Right kidney (tissue), 9 donors: ENCODE results near the gene KRTAP8-1.

Experiments
- DNase-seq: peaks from one replicate; pipeline ENCODE4 v3.0.0-alpha.2; 2016
- long read RNA-seq, 8 donors: transcript quantifications; one replicate each; lab custom pipeline, GENCODE V29; 2026

The KRTAP8-1 gene
- long read RNA-seq, donor 1 = 0 reads
- long read RNA-seq, donor 2 = 0 reads
- long read RNA-seq, donor 3 = 0 reads
- long read RNA-seq, donor 4 = 0 reads
- long read RNA-seq, donor 5 = 0 reads
- long read RNA-seq, donor 6 = 0 reads
- long read RNA-seq, donor 7 = 0 reads
- long read RNA-seq, donor 8 = 0 reads

DNA sequence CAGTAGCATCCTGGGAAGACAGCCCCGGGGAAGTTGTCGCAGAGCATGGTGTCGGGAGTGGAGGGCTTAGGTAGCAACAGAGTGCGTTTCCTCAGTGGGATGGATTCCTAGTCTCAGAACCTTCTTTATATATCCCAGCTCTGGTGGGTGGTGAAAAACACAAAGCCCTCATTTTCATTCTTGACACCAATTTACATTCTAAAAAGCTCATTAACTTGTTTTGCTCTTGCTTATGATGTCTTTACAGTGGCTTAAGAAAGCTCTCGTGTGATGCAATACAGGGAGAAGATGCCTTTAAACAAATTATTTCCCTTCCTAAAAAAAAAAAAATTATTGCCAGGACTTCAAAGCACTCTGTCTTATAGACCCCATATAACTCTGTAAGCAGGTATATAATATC, at the start of gene KRTAP8-1:
TSS of gene KRTAP8-1 (minus strand) at position 101 of the 400 bp plus-strand sequence. CDS start at position 47, 54 bp downstream.
- no peak for DNase-seq

DNA sequence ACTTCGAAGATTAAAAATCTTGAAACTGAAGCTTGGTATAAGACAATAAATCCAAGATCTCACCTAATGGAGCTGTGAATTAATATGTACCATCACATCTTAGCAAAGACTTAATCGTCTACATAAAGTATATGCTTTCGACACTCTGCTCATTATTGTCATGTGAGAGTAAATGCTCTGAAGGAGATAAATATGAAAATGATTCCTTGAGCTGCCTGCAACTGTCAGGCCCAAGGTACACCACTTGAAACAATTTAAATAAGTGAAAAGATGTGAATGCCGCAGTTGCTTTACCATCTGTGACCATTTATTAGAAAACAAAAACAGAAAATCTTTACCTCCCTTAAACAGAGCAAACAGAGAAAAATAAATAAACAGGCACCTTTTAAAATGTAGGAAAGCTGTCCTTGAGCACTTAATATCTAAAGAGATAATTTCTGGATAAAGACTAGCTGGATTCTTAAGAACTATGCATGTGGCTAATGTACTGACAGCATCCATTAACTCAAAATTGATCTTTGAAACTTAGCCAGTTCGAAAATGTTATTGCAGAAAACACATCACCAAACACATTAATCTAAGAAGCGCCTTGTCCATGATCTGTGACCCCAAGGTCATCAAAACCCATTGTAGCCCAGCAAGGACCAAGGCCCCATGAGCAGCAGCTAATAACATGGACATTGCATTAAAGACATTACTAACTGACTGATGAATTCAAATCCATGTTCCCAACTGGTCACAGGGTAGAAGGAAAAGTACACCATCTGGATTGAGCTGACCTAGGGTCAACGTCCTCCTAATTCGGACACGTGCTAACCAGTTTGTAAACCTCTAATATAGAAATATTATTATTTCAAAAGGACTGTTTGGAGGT, 34.8 kb upstream of the KRTAP8-1 start:
- DNase-seq = no peak

- no peak for DNase-seq
These were observed 29.9 kb upstream of the KRTAP8-1 start for GRCh38 chr21:30842990-30843389.

GRCh38 chr21:30839304-30839703, 26.2 kb upstream of the KRTAP8-1 start:
- no peak for DNase-seq

- no peak for DNase-seq
These were observed 25.5 kb upstream of the KRTAP8-1 start for GRCh38 chr21:30838536-30838935.

DNA sequence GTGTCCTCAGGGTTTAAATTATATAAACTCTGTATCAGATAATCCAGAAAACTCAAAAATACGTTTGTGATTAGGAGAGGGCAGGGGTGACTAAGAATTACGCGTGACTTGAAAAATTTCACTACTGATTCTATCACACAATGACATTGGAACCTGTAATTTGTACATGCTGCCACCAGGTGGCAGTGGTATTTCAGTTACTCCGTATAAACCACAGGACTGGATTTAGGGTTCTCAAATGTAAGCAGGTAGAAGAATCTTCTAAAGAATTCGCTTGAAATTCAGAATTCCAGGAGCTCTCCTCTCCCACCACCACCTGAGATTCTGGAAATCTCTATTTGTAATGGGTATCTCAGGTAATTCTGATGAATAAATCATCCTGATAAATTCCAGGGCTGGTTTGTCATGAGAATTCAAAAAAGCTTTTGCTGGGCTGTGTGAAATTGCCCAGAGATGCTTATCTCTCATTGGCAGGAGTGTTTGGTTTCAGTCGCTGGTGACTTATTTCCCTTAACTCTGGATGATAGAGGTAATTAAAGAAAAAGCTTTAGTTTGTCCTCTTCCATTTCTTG, 18.2 kb upstream of the KRTAP8-1 start:
- no peak for DNase-seq

- no peak for DNase-seq
These were observed 16.6 kb upstream of the KRTAP8-1 start, which contains the start of gene KRTAP7-1 for GRCh38 chr21:30829659-30830058. Gene KRTAP7-1, minus strand, starts transcription at chr21:30829759. Its CDS starts 61 bp downstream, at chr21:30829698.

- DNase-seq = no peak
These were observed 6.0 kb upstream of the KRTAP8-1 start for GRCh38 chr21:30818837-30819610.

DNA sequence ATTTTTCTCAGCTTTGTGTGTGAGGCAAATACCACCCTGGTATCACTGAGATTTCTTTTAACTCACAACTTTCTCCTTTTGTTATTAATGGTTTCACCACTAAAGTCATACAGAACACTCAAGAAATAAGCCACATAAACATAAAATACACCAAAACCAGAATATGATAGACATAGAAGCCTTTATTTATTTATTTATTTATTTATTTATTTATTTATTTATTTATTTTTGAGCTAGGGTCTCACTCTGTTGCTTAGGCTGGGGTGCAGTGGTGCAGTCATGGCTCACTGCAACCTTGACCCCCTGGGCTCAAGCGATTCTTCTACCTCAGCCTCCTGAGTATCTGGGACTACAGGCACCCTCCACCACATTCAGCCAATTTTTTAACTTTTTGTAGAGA, 12.5 kb downstream of the KRTAP8-1 start:
- DNase-seq = no peak

- no peak for DNase-seq
These were observed 19.3 kb downstream of the KRTAP8-1 start for GRCh38 chr21:30793581-30794314.

- DNase-seq = no peak
These were observed 33.8 kb downstream of the KRTAP8-1 start for GRCh38 chr21:30779249-30779648.

- no peak for DNase-seq
These were observed 43.2 kb downstream of the KRTAP8-1 start for GRCh38 chr21:30769724-30770431.
